T-cell (primary cell): Measurements from ENCODE around the gene HERC2. TPM values are rescaled to one million over a fixed set of nuclear protein-coding genes. Genes with fewer than 3 reads are reported as not detected.
"Not testable (repeated sequence)": the region's sequence is repeated elsewhere in the genome, so short reads cannot be mapped to it uniquely, and the experiment has no call there.

Source experiments
- ATAC-seq, 4 experiments: fragments of 200-7000 bp in 3 of 4; fragments of 150-1000 bp in 1 of 4; cut with Tn5 transposase; replicated peaks in 1 of 4; 1 replicate in 3 of 4; 2 replicates in 1 of 4; pipeline ENCODE4 v1.10.0; 2021; ENCODE audit warnings: moderate library complexity in 3 of 4, mild to moderate bottlenecking in 2 of 4, moderate number of reproducible peaks in 1 of 4
- CTCF ChIA-PET, 2 donors: fragments of 300-600 bp; sonication (Branson Sonifier 250); formaldehyde crosslinking; loops; one replicate each; lab custom pipeline; 2022; ENCODE audit warnings: antibody characterized with exemption in 2 of 2; lab: Charles Lee
- POLR2A ChIA-PET, 2 donors: fragments of 300-600 bp; sonication (Branson Sonifier 250); formaldehyde crosslinking; loops; one replicate each; lab custom pipeline; 2022; ENCODE audit warnings: antibody characterized with exemption in 2 of 2; lab: Charles Lee
- DNase-seq, 35 experiments: peaks; one replicate each; pipeline versions ENCODE4 v3.0.0 to v3.0.0-alpha.2; 2013 to 2023
- H3K27ac ChIP-seq: one replicate; pipeline ENCODE4 v1.5.1; 2013; ENCODE audit warnings: low read length
- H3K27me3 ChIP-seq, 2 experiments: replicated peaks in 1 of 2; 1 replicate in 1 of 2; 2 replicates in 1 of 2; pipeline versions ENCODE4 v1.6.1 to v1.7.0; 2013; ENCODE audit warnings: low read length in 1 of 2, mixed read lengths in 1 of 2; ENCODE audit not compliant: control insufficient read depth in 2 of 2, insufficient read depth in 2 of 2; ENCODE audit errors: extremely low read depth in 1 of 2
- H3K36me3 ChIP-seq, 2 donors: 1 replicate in 1 of 2; 2 replicates in 1 of 2; pipeline versions ENCODE4 v1.6.1 to v1.7.0; 2013; ENCODE audit warnings: low read length in 1 of 2; ENCODE audit not compliant: control insufficient read depth in 2 of 2, insufficient read depth in 1 of 2; ENCODE audit errors: extremely low read depth in 1 of 2
- H3K4me1 ChIP-seq, 2 experiments: 1 replicate in 1 of 2; 2 replicates in 1 of 2; pipeline versions ENCODE4 v1.6.1 to v1.7.0; 2013; ENCODE audit warnings: low read length in 2 of 2, mixed read lengths in 1 of 2; ENCODE audit not compliant: insufficient read depth in 2 of 2, control insufficient read depth in 1 of 2; ENCODE audit errors: extremely low read depth in 1 of 2
- H3K4me3 ChIP-seq, 2 donors: 1 replicate in 1 of 2; 2 replicates in 1 of 2; pipeline versions ENCODE4 v1.5.1 to v1.7.0; 2013; ENCODE audit warnings: mild to moderate bottlenecking in 2 of 2, low read length in 1 of 2, moderate library complexity in 1 of 2; ENCODE audit not compliant: control insufficient read depth in 1 of 2; ENCODE audit errors: extremely low read depth in 1 of 2
- H3K9me3 ChIP-seq: 2 replicates; pipeline ENCODE4 v1.7.0; 2013
- H3K27ac Mint-ChIP-seq, 2 donors: one replicate each; pipeline ENCODE4 v1.8.0; 2020 to 2021; ENCODE audit warnings: mild to moderate bottlenecking in 2 of 2, mixed read lengths in 2 of 2
- H3K27me3 Mint-ChIP-seq, 2 donors: one replicate each; pipeline ENCODE4 v1.8.0; 2021 to 2022; ENCODE audit warnings: mixed read lengths in 2 of 2
- H3K36me3 Mint-ChIP-seq: one replicate; pipeline ENCODE4 v1.8.0; 2021; ENCODE audit warnings: mixed read lengths
- H3K4me1 Mint-ChIP-seq, 3 donors: one replicate each; pipeline ENCODE4 v1.8.0; 2020 to 2022; ENCODE audit warnings: mixed read lengths in 3 of 3, mild to moderate bottlenecking in 1 of 3
- H3K4me3 Mint-ChIP-seq, 3 donors: one replicate each; pipeline ENCODE4 v1.8.0; 2020 to 2022; ENCODE audit warnings: mild to moderate bottlenecking in 3 of 3, mixed read lengths in 3 of 3, moderate library complexity in 3 of 3
- H3K9me3 Mint-ChIP-seq, 3 donors: one replicate each; pipeline ENCODE4 v1.8.0; 2020 to 2022; ENCODE audit warnings: mixed read lengths in 3 of 3
- WGBS: methylation state at CpG from one replicate; pipeline ENCODE4 v1.1.5; 2013; ENCODE audit warnings: missing lambda C conversion rate; ENCODE audit not compliant: insufficient coverage; 5-methylcytosine and 5-hydroxymethylcytosine counted together
- total RNA-seq, 35 experiments: library from RNA in 6 of 35; stranded (reverse) in 6 of 35; fragments of 120-200 nt in 1 of 35; gene quantifications; one replicate each; pipeline versions ENCODE4 v1.2.1 to v1.2.4 and lab custom pipeline; 2013 to 2026

The HERC2 gene
- total RNA-seq, 5 donors from 2014 or later (not counting 1 experiment from before 2014, with no cell fraction given): 46.4 to 65.5 (median 55.4) TPM

DNA sequence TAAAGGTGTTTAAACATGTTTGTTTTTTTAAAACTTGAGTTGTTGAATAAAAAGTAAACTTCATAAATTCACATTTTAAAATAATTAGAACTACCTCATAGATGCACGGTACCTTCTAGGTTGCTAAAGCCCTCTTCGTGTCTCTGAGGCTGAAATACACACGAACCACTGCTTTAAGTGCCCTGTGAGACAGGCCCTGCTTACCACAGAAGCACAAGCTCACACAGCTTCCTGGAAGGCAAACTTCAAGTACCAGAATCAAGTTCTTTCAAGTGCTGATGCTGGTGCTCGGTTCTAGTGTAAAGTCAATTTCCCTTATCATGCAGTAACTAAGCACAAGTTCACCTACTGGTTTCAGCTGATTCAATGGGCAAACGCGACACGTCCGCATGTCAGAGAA is 108.6 kb downstream of the HERC2 start:
- H3K9me3 Mint-ChIP-seq, H3K9me3 ChIP-seq, H3K27me3 Mint-ChIP-seq, POLR2A ChIA-PET, ATAC-seq, H3K4me1 Mint-ChIP-seq, H3K4me3 ChIP-seq, H3K27me3 ChIP-seq, H3K27ac ChIP-seq, H3K4me1 ChIP-seq, H3K4me3 Mint-ChIP-seq, DNase-seq, CTCF ChIA-PET, H3K27ac Mint-ChIP-seq: not testable (repeated sequence)
- WGBS: 96% methylated on average over 4 of the region's 8 CpGs
- peaks cover 28% of the 10 kb centered on the region for H3K36me3 Mint-ChIP-seq
- H3K36me3 ChIP-seq: peaks cover 0 to 23% of the 10 kb centered on the region in 2 donors

GRCh38 chr15:28208583-28208982 is 113.4 kb downstream of the HERC2 start:
- no peaks in the 10 kb centered on the region for H3K9me3 ChIP-seq
- no peaks in the 10 kb centered on the region for H3K4me1 Mint-ChIP-seq
- H3K9me3 Mint-ChIP-seq: no peaks in the 10 kb centered on the region
- no peak overlapping the region for H3K4me3 ChIP-seq
- DNase-seq (no peak), ATAC-seq (no peak)
- H3K27ac Mint-ChIP-seq: no peak overlapping the region
- peaks cover 0 to 13% of the 10 kb centered on the region in 2 donors for H3K36me3 ChIP-seq
- no peaks in the 10 kb centered on the region for H3K27me3 Mint-ChIP-seq
- H3K27ac ChIP-seq: no peak overlapping the region
- H3K4me3 Mint-ChIP-seq: no peak overlapping the region
- 100% methylated on average over 5 of the region's 6 CpGs for WGBS
- no peaks in the 10 kb centered on the region for H3K27me3 ChIP-seq
- H3K36me3 Mint-ChIP-seq: peaks cover 30% of the 10 kb centered on the region
- ChIA-PET POLR2A (no interaction called here), CTCF (no interaction called here)
- H3K4me1 ChIP-seq: no peaks in the 10 kb centered on the region

GRCh38 chr15:28205640-28206039 is 116.3 kb downstream of the HERC2 start:
- H3K4me1 ChIP-seq, H3K27ac ChIP-seq, CTCF ChIA-PET, H3K4me3 ChIP-seq, H3K27me3 Mint-ChIP-seq, H3K4me1 Mint-ChIP-seq, H3K4me3 Mint-ChIP-seq, H3K36me3 ChIP-seq, H3K9me3 Mint-ChIP-seq, POLR2A ChIA-PET, H3K9me3 ChIP-seq, DNase-seq, H3K27ac Mint-ChIP-seq, H3K27me3 ChIP-seq: not testable (repeated sequence)
- WGBS: no CpG with 5 or more reads among the region's 10 CpGs
- H3K36me3 Mint-ChIP-seq: peaks cover 35% of the 10 kb centered on the region
- peak in 2 of 4 experiments; percentile 64 to 67 for ATAC-seq

- H3K36me3 Mint-ChIP-seq: peaks cover 44% of the 10 kb centered on the region
- H3K27me3 Mint-ChIP-seq, POLR2A ChIA-PET, H3K9me3 ChIP-seq, H3K4me1 Mint-ChIP-seq, H3K27ac Mint-ChIP-seq, H3K27ac ChIP-seq, H3K4me3 ChIP-seq, CTCF ChIA-PET, H3K9me3 Mint-ChIP-seq, H3K36me3 ChIP-seq, H3K4me3 Mint-ChIP-seq, H3K4me1 ChIP-seq, H3K27me3 ChIP-seq: not testable (repeated sequence)
- ATAC-seq: peak in 2 of 4 experiments; percentile 50 to 53
- peak in 4 of 35 experiments; percentile 2 to 24 (median 9) for DNase-seq
- WGBS: no CpG with 5 or more reads among the region's 18 CpGs
Measured at GRCh38 chr15:28203055-28203828, 118.7 kb downstream of the HERC2 start.

- H3K27me3 ChIP-seq, H3K27me3 Mint-ChIP-seq, CTCF ChIA-PET, H3K27ac ChIP-seq, H3K4me3 ChIP-seq, POLR2A ChIA-PET, H3K9me3 ChIP-seq, H3K27ac Mint-ChIP-seq, ATAC-seq, H3K36me3 ChIP-seq, H3K4me1 ChIP-seq, DNase-seq, H3K4me3 Mint-ChIP-seq, H3K4me1 Mint-ChIP-seq, H3K9me3 Mint-ChIP-seq: not testable (repeated sequence)
- WGBS: no CpG with 5 or more reads among the region's 23 CpGs
- H3K36me3 Mint-ChIP-seq: peaks cover 43% of the 10 kb centered on the region
Measured at GRCh38 chr15:28202124-28202523, 119.9 kb downstream of the HERC2 start.

DNA sequence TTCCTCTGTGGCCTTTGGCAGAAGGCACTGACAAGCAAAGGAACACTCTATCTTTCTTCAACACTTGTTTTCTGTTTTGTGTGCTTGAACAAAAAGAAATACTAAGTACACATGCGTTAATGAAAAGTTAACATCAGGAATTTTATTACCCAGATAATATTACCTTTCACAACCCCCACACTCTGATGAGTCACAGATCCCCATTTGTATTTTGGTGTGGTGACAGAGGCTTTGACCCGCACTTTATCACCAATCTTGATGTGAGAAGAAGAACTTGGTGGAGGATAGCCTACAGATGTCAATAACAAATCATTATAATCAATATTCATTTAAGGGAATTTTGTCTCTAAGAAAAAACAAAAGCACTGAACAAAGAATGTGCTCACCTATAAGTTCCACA is 123.8 kb downstream of the HERC2 start:
- H3K4me1 Mint-ChIP-seq, ATAC-seq, H3K27me3 Mint-ChIP-seq, DNase-seq, H3K27ac Mint-ChIP-seq, POLR2A ChIA-PET, H3K4me3 Mint-ChIP-seq, H3K4me3 ChIP-seq, H3K9me3 Mint-ChIP-seq, H3K27me3 ChIP-seq, H3K4me1 ChIP-seq, H3K9me3 ChIP-seq, H3K36me3 ChIP-seq, H3K27ac ChIP-seq: not testable (repeated sequence)
- peaks cover 52% of the 10 kb centered on the region for H3K36me3 Mint-ChIP-seq
- CTCF ChIA-PET: interaction anchor here in 1 of 2 donors (0.7 kb wide), 1 partner anchor 14 kb away, joined by 3 read pairs; no protein-coding TSS in a partner anchor
- WGBS: no CpG with 5 or more reads among the region's 2 CpGs
